GM12864 (cell line): Measurements from ENCODE around the gene IMP4.

ENCODE experiments used
- DNase-seq: peaks from one replicate; pipeline ENCODE4 v3.0.0-alpha.2; 2011; ENCODE audit warnings: low read depth
- H3K4me3 ChIP-seq: 2 replicates; pipeline ENCODE4 v1.5.1; 2011; ENCODE audit warnings: mild to moderate bottlenecking, low read depth, low read length, control low read depth
- TF ChIP-seq, protein P1 (sequence below): IDR thresholded peaks from 2 replicates; pipeline ENCODE4 v1.5.1; 2011; ENCODE audit warnings: low read depth, mild to moderate bottlenecking, moderate library complexity, low read length, control low read depth, inconsistent platforms; ENCODE audit errors: missing control alignments

The IMP4 gene

DNA sequence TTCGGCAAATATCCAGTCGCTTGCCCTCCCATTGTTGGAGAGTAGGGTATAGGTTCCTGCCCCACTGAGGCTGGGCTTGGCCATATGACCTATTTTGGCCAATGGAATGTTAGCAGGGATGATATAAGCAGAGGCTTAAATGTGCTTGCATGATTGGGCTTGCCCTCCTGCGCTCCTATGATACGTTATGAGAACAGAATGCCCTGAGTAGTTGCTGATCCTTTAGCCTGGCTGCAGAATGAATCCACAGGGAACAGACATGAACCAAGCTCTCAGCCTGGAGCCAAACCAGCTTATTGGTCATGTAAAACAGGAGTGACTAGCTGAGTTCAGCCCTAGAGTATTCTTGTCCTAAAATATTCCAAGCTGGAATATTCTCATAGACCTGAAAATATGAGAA is 34.8 kb upstream of the IMP4 start:
- TF ChIP-seq, protein P1, sequence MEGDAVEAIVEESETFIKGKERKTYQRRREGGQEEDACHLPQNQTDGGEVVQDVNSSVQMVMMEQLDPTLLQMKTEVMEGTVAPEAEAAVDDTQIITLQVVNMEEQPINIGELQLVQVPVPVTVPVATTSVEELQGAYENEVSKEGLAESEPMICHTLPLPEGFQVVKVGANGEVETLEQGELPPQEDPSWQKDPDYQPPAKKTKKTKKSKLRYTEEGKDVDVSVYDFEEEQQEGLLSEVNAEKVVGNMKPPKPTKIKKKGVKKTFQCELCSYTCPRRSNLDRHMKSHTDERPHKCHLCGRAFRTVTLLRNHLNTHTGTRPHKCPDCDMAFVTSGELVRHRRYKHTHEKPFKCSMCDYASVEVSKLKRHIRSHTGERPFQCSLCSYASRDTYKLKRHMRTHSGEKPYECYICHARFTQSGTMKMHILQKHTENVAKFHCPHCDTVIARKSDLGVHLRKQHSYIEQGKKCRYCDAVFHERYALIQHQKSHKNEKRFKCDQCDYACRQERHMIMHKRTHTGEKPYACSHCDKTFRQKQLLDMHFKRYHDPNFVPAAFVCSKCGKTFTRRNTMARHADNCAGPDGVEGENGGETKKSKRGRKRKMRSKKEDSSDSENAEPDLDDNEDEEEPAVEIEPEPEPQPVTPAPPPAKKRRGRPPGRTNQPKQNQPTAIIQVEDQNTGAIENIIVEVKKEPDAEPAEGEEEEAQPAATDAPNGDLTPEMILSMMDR: no peak
- no peak for DNase-seq
- no peak overlapping the region for H3K4me3 ChIP-seq

GRCh38 chr2:130310881-130311280 is 31.8 kb upstream of the IMP4 start:
- TF ChIP-seq, protein P1: no peak
- no peak overlapping the region for H3K4me3 ChIP-seq
- no peak for DNase-seq

GRCh38 chr2:130313812-130314334 is 28.8 kb upstream of the IMP4 start:
- no peak overlapping the region for H3K4me3 ChIP-seq
- TF ChIP-seq, protein P1: no peak
- DNase-seq: no peak

DNA sequence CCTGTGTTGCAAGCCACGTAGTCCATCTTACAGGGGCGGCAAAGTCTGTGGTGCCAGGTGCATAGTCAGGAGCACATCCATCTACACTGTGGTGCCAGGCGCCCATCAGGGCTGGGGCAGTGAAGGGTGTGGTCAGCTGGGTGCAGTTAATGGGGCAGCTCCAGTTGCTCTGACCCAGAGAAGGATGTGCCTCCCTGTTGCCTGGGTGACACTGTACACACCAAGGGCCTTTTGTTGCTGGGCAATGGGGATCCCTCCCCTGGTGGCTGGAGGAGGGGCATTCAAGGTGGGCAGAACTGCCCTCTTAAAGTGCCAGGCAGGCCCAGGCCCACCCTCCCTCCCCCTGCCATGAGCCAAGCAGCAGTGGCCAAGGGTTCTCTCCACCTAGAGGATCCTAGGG is 28.3 kb upstream of the IMP4 start:
- no peak for DNase-seq
- H3K4me3 ChIP-seq: no peak overlapping the region
- TF ChIP-seq, protein P1: no peak

DNA sequence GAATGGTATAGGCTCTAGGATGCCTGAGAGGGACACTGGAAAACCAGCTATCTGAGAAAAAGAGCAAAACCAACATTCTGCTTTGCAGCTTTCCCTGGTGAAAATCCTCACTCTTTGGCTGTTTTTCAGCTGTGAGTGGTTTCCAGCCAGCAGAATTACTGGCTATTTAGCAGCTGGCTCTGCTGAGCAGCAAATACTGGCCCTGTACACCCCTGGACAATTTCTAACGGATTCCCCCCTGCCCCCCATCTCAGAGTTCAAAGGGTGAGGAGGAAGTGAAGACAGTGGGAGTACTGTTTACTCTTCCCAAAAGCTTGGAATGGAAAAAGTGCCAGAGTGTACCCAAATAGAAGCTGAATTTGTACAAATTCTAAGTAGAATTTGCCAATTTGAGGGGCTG is 26.1 kb upstream of the IMP4 start:
- H3K4me3 ChIP-seq: no peak overlapping the region
- no peak for DNase-seq
- TF ChIP-seq, protein P1: no peak

DNA sequence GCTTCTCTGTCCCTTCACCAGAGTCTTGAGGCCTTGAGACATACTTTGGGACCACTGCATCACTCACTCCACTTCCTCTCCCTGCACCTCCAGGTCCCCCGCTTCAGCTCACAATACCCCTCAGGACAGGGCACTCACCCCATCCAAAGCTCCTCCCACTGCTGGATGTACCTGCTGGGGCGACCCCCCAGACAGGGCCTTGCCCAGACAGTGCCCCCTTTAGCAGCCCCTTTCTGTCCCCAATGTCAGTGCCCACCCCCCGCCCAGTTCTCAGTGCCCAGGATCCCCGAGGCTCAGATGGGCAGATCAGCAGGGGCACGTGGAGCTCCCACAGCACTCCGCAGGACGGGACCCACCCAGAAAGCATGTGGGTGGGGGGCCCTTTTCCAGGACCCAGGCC is 23.8 kb upstream of the IMP4 start:
- no peak overlapping the region for H3K4me3 ChIP-seq
- TF ChIP-seq, protein P1: no peak
- DNase-seq: no peak

- H3K4me3 ChIP-seq: no peak overlapping the region
- DNase-seq: no peak
- TF ChIP-seq, protein P1: no peak
Measured at GRCh38 chr2:130319536-130319935, 23.2 kb upstream of the IMP4 start.
